Gastroesophageal sphincter (tissue), 3 donors: ENCODE data around the gene AKR1B15.

ENCODE experiments used
- CTCF ChIP-seq, 4 experiments: fragments of 200-600 bp in 2 of 4; fragments of 450-650 bp in 2 of 4; sonication (generic) in 1 of 4; IDR thresholded peaks; one replicate each; pipeline ENCODE4 v1.5.1; 2017 to 2019; ENCODE audit warnings: antibody characterized with exemption in 4 of 4, mild to moderate bottlenecking in 2 of 4, moderate library complexity in 2 of 4
- EP300 ChIP-seq: sonication (generic); formaldehyde crosslinking; IDR thresholded peaks from one replicate; pipeline ENCODE4 v1.6.1; 2017; ENCODE audit warnings: antibody characterized with exemption, mild to moderate bottlenecking
- POLR2A ChIP-seq, 2 donors: fragments of 450-650 bp; IDR thresholded peaks; one replicate each; pipeline ENCODE4 v1.6.1; 2017; ENCODE audit warnings: antibody characterized with exemption in 2 of 2, mild to moderate bottlenecking in 2 of 2, moderate library complexity in 1 of 2
- POLR2AphosphoS5 ChIP-seq: sonication (generic); formaldehyde crosslinking; IDR thresholded peaks from one replicate; pipeline ENCODE4 v1.6.1; 2017; ENCODE audit warnings: antibody characterized with exemption

- TF ChIP-seq POLR2A (IDR thresholded peaks at IDR 0.05), result no peak
- TF ChIP-seq CTCF (IDR thresholded peaks at IDR 0.05), result no peak
- no peak for TF ChIP-seq POLR2AphosphoS5
- no peak for TF ChIP-seq EP300
Measured at GRCh38 chr7:134554417-134554966, 5.6 kb downstream of the AKR1B15 start.
